Fibroblast of lung (primary cell): Measurements from ENCODE around the gene MAP3K7CL. TPM values are rescaled to one million over a fixed set of nuclear protein-coding genes. Genes with fewer than 3 reads are reported as not detected.

ENCODE experiments used
- DNase-seq, 2 donors: peaks; one replicate each; pipeline versions ENCODE4 v3.0.0 to v3.0.0-alpha.2; 2010; ENCODE audit warnings: low read depth in 2 of 2
- H2AFZ ChIP-seq: 2 replicates; pipeline ENCODE4 v1.5.1; 2012; ENCODE audit warnings: low read length, control low read depth, inconsistent platforms
- H3K27ac ChIP-seq: 2 replicates; pipeline ENCODE4 v1.5.1; 2011; ENCODE audit warnings: low read length, control low read depth; ENCODE audit not compliant: insufficient read depth
- H3K27me3 ChIP-seq: 2 replicates; pipeline ENCODE4 v1.5.1; 2011; ENCODE audit warnings: mild to moderate bottlenecking, low read length; ENCODE audit not compliant: control insufficient read depth, insufficient read depth
- H3K36me3 ChIP-seq: 2 replicates; pipeline ENCODE4 v1.5.1; 2011; ENCODE audit warnings: low read length; ENCODE audit not compliant: control insufficient read depth, insufficient read depth
- H3K4me1 ChIP-seq: 2 replicates; pipeline ENCODE4 v1.5.1; 2011; ENCODE audit warnings: low read length; ENCODE audit not compliant: control insufficient read depth, insufficient read depth; ENCODE audit errors: extremely low read depth
- H3K4me2 ChIP-seq: 2 replicates; pipeline ENCODE4 v1.5.1; 2011; ENCODE audit warnings: low read length, control low read depth; ENCODE audit not compliant: insufficient read depth; ENCODE audit errors: extremely low read depth
- H3K4me3 ChIP-seq, 4 experiments: fragments of 200-600 bp in 1 of 4; sonication (generic) in 1 of 4; replicated peaks in 1 of 4; 2 replicates each; pipeline ENCODE4 v1.5.1; 2011 to 2016; ENCODE audit warnings: low read length in 4 of 4, low read depth in 3 of 4, mild to moderate bottlenecking in 3 of 4, control low read depth in 2 of 4, inconsistent platforms in 1 of 4, mixed read lengths in 1 of 4; ENCODE audit not compliant: insufficient read depth in 1 of 4; ENCODE audit errors: control extremely low read depth in 1 of 4
- H3K79me2 ChIP-seq: 2 replicates; pipeline ENCODE4 v1.5.1; 2012; ENCODE audit warnings: mild to moderate bottlenecking, low read length, inconsistent platforms; ENCODE audit not compliant: control insufficient read depth, insufficient read depth
- H3K9ac ChIP-seq: 2 replicates; pipeline ENCODE4 v1.5.1; 2011; ENCODE audit warnings: mild to moderate bottlenecking, low read length, control low read depth; ENCODE audit not compliant: insufficient read depth
- H3K9me3 ChIP-seq: 2 replicates; pipeline ENCODE4 v1.5.1; 2012; ENCODE audit warnings: low read depth, low read length; ENCODE audit not compliant: control insufficient read depth, insufficient read depth
- H4K20me1 ChIP-seq: 2 replicates; pipeline ENCODE4 v1.5.1; 2011; ENCODE audit warnings: low read length; ENCODE audit not compliant: control insufficient read depth, insufficient read depth; ENCODE audit errors: extremely low read depth
- EZH2 ChIP-seq: IDR thresholded peaks from 2 replicates; pipeline ENCODE4 v1.5.1; 2012; ENCODE audit warnings: low read length, control low read depth, mild to moderate bottlenecking; ENCODE audit errors: missing control alignments
- polyA plus RNA-seq, 2 donors: library from polyadenylated mRNA; depleted of rRNA in 1 of 2; stranded (reverse) in 1 of 2; unstranded in 1 of 2; fragments of >200 nt; gene quantifications; 2 replicates each; pipeline ENCODE4 v1.2.1, GENCODE V29; 2011 to 2012; ENCODE audit warnings: missing spikeins in 1 of 2
- total RNA-seq: library from RNA; depleted of rRNA; stranded (reverse); fragments of >200 nt; gene quantifications from 2 replicates; pipeline ENCODE4 v1.2.1, GENCODE V29; 2014
- TF ChIP-seq, protein P1 (sequence below), 2 donors: IDR thresholded peaks in 1 of 2; conservative IDR thresholded peaks in 1 of 2; 1 replicate in 1 of 2; 2 replicates in 1 of 2; pipeline ENCODE4 v1.5.1; 2011 to 2012; ENCODE audit warnings: low read length in 2 of 2, control low read depth in 1 of 2, inconsistent platforms in 1 of 2, low read depth in 1 of 2, mild to moderate bottlenecking in 1 of 2

Gene MAP3K7CL
- total and polyA plus RNA-seq, 2 donors (not counting 1 experiment from before 2014, with no cell fraction given): 58.3 to 176 TPM

- H2AFZ ChIP-seq: no peak overlapping the region
- peaks cover 12% of the 10 kb centered on the region for H3K4me1 ChIP-seq
- DNase-seq: peak in 1 of 2 donors; percentile 91
- H3K4me3 ChIP-seq: peak overlapping the region in 1 of 4 experiments; percentile 2
- no peaks in the 10 kb centered on the region for H3K27me3 ChIP-seq
- H3K27ac ChIP-seq: peak overlapping the region; percentile 70
- H3K9ac ChIP-seq: no peak overlapping the region
- no peaks in the 10 kb centered on the region for H3K36me3 ChIP-seq
- H4K20me1 ChIP-seq: no peaks in the 10 kb centered on the region
- no peaks in the 10 kb centered on the region for H3K9me3 ChIP-seq
- no peak for TF ChIP-seq EZH2
- TF ChIP-seq, protein P1, sequence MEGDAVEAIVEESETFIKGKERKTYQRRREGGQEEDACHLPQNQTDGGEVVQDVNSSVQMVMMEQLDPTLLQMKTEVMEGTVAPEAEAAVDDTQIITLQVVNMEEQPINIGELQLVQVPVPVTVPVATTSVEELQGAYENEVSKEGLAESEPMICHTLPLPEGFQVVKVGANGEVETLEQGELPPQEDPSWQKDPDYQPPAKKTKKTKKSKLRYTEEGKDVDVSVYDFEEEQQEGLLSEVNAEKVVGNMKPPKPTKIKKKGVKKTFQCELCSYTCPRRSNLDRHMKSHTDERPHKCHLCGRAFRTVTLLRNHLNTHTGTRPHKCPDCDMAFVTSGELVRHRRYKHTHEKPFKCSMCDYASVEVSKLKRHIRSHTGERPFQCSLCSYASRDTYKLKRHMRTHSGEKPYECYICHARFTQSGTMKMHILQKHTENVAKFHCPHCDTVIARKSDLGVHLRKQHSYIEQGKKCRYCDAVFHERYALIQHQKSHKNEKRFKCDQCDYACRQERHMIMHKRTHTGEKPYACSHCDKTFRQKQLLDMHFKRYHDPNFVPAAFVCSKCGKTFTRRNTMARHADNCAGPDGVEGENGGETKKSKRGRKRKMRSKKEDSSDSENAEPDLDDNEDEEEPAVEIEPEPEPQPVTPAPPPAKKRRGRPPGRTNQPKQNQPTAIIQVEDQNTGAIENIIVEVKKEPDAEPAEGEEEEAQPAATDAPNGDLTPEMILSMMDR (conservative IDR thresholded peaks at IDR 0.05 in 1 of 2, IDR thresholded peaks at IDR 0.05 in 1 of 2; ENCODE audit: low read depth in 1 of 2, low read length in 2 of 2): no peak
- no peaks in the 10 kb centered on the region for H3K79me2 ChIP-seq
- H3K4me2 ChIP-seq: peak overlapping the region; percentile 67
Observed at GRCh38 chr21:29175408-29176134, 45.1 kb downstream of the MAP3K7CL start.

GRCh38 chr21:29176471-29177120 is 46.2 kb downstream of the MAP3K7CL start:
- Histone ChIP-seq H2AFZ (no peak overlapping the region), H3K27me3 (no peaks in the 10 kb centered on the region), H3K27ac (no peak overlapping the region), H3K9me3 (no peaks in the 10 kb centered on the region), H3K4me2 (no peak overlapping the region), H3K79me2 (no peaks in the 10 kb centered on the region), H3K4me3 (no peak overlapping the region), H4K20me1 (no peaks in the 10 kb centered on the region), H3K36me3 (no peaks in the 10 kb centered on the region), H3K9ac (no peak overlapping the region), H3K4me1 (peaks cover 12% of the 10 kb centered on the region)
- no peak for TF ChIP-seq EZH2
- TF ChIP-seq, protein P1 (conservative IDR thresholded peaks at IDR 0.05 in 1 of 2, IDR thresholded peaks at IDR 0.05 in 1 of 2; ENCODE audit: low read depth in 1 of 2, low read length in 2 of 2): no peak
- DNase-seq: no peak

DNA sequence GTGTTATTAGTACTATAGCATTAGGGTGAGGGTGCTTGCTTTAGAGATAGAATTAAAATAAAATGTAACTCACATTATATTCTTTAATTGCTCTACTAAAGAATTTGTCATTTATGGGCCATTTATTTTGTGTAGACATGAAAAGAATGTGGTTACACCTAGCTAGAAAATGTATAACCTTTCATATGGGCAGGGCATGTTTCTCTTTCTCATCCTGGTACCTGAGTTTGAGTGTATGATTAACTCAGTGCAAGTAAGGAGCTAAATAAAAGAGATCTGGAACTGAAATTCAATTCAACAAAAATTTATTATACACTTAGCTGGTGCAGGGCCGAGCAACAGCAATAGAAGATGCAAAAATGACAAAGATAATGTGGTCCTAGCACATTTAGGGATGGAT is 47.4 kb downstream of the MAP3K7CL start:
- no peaks in the 10 kb centered on the region for H3K9me3 ChIP-seq
- no peaks in the 10 kb centered on the region for H3K79me2 ChIP-seq
- H3K27ac ChIP-seq: no peak overlapping the region

More for the DNA sequence above, 47.4 kb downstream of the MAP3K7CL start:
- Histone ChIP-seq H3K9ac (no peak overlapping the region), H3K36me3 (no peaks in the 10 kb centered on the region), H3K4me3 (no peak overlapping the region), H3K27me3 (no peaks in the 10 kb centered on the region), H2AFZ (no peak overlapping the region), H4K20me1 (no peaks in the 10 kb centered on the region), H3K4me2 (no peak overlapping the region), H3K4me1 (peaks cover 12% of the 10 kb centered on the region)
- DNase-seq: no peak
- TF ChIP-seq, protein P1 (conservative IDR thresholded peaks at IDR 0.05 in 1 of 2, IDR thresholded peaks at IDR 0.05 in 1 of 2; ENCODE audit: low read depth in 1 of 2, low read length in 2 of 2): no peak
- TF ChIP-seq EZH2: no peak
